HL-60/S4 (cell line): ENCODE results near the gene FAM20C.

ENCODE experiments used
- in situ Hi-C: fragments of 300-500 bp; cut with MboI; formaldehyde crosslinking; loops from 2 replicates; pipeline ENCODE4 v1.14.3; 2022; ENCODE audit warnings: low sequenced_read_pairs

The FAM20C gene

GRCh38 chr7:191981-192649 lies at the start of gene FAM20C:
TSS of gene FAM20C (plus strand) at chr7:192571. CDS start at chr7:193200, 629 bp downstream.
- in situ Hi-C loops, result no loop called here

DNA sequence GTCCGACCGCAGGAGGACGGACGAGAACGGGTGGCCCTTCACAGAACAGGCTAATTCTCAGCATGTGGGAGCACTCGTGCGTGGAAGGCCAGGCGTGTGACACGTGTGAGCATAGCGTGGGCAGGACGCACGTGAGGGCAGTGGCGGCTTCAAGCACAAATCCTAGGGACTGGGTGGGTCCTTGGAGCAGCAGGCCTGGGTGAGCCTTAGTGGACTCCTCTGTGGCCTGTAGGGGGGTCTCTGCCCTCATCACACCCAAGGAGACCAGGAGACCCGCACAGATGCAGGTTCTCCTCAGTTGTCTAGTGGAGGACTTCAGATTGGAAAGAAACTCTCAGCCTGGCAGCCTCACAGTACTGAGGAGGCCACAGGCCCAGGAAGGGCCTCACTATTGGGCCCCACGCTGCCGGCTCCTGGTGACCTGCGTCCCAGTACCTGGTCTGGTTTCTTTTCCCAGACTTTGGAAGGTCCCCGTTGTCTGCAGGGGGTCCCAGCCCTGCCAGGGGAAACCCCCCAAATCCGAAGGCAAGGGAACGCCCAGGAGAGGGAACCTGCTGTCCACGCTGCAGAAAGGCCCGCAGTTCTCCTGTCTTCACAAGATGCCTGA lies 49.1 kb upstream of the FAM20C start:
- in situ Hi-C loops, result no loop called here

DNA sequence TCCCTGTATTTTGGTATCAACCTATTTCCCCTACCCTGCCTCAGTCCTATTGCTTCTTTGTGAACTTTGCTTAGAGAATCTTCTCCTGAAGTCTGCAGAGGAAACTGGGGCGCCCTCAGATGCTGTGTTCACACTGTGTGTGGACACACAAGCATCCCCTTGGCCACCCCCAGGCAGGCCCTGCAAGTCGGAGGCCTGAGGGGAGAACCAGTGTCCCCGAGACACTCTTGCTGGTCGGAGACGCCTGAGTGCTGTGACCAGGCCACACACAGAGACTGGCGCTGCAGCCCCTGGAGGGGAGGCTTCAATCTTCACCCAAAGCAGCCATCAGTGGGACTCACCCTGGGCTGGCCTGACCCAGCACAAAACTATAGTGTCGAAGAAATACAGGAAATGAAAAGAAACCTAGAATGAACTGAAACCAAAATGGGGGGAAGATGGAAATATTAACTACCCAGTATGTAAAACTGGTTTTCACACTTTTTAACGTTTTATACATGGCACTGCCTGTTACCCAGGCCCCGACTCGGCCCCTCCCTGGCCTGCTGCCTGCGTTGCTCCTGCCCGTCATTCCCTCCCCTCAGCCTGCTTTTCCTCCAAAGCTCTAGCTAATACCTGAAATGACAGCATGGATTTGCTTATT lies 48.4 kb upstream of the FAM20C start:
- in situ Hi-C loops, result no loop called here

DNA sequence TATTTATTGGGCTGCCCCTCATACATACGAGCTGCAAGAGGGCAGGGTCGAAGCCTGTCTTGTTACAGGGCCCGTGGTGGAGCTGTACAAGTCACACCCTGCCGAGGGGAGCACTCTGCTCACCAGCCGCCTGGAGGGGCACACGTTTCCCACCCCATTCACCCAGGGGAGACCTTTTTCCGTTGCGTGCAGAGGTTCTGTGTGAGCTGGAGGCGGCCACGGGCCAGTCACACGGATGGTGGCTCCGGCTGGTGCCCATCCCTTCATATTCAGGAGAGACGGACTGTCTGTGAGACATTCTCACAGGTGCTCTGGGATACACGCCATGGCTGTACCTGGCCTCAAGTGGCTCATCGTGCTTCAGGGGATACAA lies 47.9 kb upstream of the FAM20C start:
- in situ Hi-C loops, result no loop called here

GRCh38 chr7:145863-146262 lies 46.5 kb upstream of the FAM20C start:
- in situ Hi-C loops, result no loop called here

DNA sequence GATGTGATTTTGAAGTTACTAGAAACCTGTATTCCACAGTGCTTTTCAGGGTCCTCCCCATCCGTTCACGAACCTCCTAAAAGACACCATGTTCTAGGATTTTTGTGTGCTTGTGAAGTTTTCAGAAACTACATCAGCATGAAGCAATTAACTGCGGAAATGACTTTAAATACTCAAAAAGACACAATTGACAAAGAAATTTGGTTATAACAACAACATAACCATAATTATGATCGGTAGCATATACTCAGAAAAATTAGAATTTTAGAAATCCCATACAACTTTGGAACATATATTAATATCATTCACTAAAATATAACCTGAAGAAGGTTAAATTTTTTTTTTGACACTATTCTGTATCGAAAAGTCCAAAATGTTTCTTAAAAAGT lies 43.8 kb upstream of the FAM20C start:
- in situ Hi-C loops, result no loop called here

GRCh38 chr7:148932-149790 lies 43.2 kb upstream of the FAM20C start:
- in situ Hi-C loops, result no loop called here

DNA sequence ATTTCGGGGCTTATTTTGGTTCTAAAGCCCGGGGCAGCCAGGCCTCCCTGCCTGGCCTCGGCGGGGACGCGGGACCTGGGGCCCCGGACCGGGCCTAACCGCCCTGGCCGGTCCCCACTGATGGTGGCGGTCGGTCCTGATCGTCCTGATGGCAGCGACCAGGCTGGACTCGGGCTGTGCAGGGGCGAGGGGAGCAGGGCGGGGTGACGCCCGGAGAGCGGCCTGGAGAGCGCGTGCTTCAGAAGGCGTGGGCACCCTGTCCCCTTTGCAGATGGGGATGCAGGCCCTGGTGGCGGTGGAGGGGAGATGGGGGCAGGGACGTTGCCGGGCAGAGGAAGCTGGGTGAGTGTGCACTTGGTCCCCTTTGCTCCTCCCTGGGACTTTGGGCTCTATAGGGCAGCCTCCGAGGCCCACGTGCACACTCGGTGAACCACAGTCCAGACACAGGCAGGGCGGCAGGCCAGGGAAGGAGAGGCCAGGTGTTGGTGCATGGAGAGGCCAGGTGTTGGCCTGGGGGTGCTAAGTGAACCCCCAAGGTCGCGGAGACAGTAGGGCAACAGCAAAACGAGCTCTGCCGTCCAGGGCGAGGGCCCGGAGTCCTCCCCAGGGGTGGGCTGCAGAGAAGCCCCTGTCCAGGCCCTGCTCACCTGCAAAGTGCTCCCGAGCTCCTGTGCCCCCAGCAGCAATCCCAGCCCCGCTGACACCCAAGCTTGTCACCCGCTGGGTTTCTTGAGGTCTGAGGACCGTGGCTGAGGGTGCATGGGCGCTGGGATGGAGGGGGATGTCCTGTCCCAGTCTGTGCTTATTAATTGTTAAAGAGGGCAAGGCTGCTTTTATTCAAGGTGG lies 42.4 kb upstream of the FAM20C start:
- in situ Hi-C loops, result no loop called here

- in situ Hi-C loops, result no loop called here
These were observed 41.6 kb upstream of the FAM20C start for GRCh38 chr7:150811-151221.

- in situ Hi-C loops, result no loop called here
These were observed 40.9 kb upstream of the FAM20C start for GRCh38 chr7:151346-152050.

GRCh38 chr7:152702-153391 lies 39.5 kb upstream of the FAM20C start:
- in situ Hi-C loops, result no loop called here

DNA sequence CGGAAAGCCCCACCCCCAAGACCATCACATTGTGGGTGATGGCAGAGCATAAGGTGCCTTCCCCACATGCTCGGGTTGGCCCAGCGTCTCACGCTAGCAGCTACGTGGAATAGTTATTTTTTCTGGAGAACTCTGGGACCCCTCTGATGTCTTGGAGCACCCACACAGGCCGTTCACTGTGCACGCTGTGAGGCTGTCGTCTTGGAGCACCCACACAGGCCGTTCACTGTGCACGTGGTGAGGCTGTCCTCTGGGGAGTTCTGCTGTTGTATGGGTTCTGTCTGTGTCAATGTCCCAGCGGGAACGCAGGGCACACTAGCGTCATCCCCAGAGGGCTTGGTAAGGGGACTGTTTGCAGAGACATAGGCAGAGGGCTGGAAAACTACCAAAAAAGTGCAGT lies 38.8 kb upstream of the FAM20C start:
- in situ Hi-C loops, result no loop called here

DNA sequence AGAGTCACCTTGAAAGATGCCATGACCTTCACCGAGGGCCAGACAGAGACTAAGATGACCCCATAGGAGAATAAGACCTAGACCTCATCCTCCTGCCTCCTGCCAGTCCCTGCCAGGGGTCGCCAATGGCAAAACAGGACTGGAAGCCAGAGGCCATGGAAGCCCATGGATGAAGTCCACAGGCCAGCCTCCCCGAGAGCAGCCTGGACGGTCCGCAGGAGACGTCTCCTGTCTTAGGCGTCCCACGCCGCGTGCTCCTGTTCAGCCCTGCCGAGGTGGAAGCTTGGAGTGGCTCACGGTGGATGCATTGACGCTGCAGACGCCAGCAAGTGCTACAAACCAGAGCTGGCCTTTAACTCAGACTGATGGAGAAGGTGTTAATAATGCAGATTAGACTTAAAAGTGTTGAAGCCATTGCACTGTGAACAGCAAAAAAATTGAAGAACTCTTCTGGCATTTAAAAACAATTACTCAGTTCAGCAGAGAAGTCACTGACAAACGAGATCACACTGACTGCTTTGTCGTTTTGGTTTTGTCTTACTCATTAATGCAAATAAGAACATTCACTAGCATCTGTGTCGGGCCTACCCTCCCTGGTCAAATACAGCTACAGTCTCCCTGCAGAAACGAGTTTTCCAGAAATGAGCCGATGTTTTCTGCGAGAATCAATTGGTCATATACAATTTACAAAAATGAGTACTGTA lies 38.1 kb upstream of the FAM20C start:
- in situ Hi-C loops, result no loop called here

GRCh38 chr7:155469-155900 lies 36.9 kb upstream of the FAM20C start:
- in situ Hi-C loops, result no loop called here

DNA sequence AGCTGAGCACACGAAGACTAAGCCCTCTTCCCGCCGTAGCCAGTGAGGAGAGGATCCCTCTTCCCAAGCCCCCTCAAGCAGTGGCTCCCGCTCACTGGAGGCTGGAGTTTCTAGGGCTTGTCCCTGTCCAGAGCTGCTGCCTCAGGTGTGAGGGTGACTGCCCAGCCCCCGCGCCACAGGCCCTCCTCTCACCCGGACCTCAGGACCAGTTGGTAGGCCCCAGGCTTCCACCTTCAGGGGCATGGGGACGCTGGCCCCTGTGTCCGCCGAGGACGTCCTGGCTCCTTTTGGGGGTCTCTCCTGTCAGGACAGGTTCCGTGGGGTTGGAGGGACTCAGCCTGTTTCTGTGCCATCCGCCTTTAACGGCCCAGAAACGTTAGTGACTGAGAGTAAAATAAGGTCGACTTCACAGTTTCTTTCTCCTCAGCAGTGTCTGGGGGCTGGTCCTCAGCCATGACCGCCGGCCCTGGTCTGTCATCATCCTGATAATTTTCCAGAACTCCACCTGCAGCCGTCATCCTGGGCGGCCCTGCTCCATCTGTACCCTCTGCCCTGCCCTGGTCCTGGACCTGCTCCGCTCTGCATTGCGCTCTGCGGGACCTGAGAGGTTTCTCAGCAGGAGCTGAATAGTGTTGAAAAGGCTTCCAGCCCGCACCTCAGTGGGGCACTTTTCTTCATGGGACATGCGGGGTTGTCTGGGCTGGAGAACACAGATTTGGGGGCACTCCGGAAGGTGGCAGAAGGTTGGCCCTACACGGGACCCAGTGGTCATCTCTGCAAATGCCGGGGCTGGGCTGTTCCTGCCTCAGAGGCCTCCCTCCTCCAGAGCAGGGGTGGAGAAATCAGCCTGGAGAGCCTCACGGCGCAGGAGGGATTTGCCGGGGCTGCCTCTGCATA lies 36.0 kb upstream of the FAM20C start:
- in situ Hi-C loops, result no loop called here

DNA sequence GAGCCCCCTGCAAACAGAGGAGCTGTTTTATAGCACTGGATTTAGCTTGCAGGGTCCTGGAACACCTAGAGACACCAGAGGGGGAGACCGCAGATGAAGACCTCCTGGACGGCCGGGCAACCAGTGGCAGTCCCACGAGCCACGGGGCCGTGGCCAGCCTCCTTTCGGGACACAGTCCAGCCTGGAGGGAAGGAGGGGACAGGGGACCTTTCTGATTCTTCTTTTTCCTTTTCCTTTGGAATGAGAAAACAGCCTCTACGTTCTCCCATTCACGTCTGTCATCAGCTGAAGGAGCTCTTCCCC lies 35.4 kb upstream of the FAM20C start:
- in situ Hi-C loops, result no loop called here

GRCh38 chr7:157771-158625 lies 34.4 kb upstream of the FAM20C start:
- in situ Hi-C loops, result no loop called here
